Adrenal gland (tissue), 5 donors: Measurements from ENCODE around the gene DDX6.

Experiments
- POLR2A ChIP-seq, 2 donors: fragments of 450-650 bp; IDR thresholded peaks; one replicate each; pipeline ENCODE4 v1.6.1; 2017; ENCODE audit warnings: antibody characterized with exemption in 2 of 2, mild to moderate bottlenecking in 2 of 2, moderate library complexity in 1 of 2
- TF ChIP-seq, protein P1 (sequence below), 6 experiments: fragments of 450-650 bp in 4 of 6; fragments of 200-600 bp in 2 of 6; sonication (generic) in 1 of 6; IDR thresholded peaks; 1 replicate in 5 of 6; 2 replicates in 1 of 6; pipeline versions ENCODE4 v1.5.1 to v1.8.0; 2016 to 2021; ENCODE audit warnings: antibody characterized with exemption in 6 of 6, mild to moderate bottlenecking in 2 of 6, moderate library complexity in 1 of 6
- donor health status: DM: no; HTN: no; CAD: no.

DNA sequence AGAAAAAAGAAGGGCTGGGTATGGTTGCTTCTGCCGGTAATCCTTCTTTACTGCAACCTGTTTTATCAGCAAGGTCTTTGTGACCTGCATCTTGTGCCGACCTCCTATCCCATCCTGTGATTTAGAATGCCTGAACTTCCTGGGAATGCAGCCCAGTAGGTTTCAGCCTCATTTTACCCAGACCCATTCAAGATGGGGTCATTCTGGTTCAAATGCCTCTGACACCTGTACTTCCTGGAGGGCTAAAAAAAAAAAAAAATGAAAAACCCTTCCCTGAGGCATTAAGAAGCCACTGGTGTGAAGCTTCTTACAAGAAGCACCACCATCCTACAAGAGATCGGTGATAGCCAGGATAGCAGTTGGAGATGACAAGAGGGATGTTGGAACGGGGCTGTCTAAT, 56.9 kb downstream of the DDX6 start:
- TF ChIP-seq, protein P1, sequence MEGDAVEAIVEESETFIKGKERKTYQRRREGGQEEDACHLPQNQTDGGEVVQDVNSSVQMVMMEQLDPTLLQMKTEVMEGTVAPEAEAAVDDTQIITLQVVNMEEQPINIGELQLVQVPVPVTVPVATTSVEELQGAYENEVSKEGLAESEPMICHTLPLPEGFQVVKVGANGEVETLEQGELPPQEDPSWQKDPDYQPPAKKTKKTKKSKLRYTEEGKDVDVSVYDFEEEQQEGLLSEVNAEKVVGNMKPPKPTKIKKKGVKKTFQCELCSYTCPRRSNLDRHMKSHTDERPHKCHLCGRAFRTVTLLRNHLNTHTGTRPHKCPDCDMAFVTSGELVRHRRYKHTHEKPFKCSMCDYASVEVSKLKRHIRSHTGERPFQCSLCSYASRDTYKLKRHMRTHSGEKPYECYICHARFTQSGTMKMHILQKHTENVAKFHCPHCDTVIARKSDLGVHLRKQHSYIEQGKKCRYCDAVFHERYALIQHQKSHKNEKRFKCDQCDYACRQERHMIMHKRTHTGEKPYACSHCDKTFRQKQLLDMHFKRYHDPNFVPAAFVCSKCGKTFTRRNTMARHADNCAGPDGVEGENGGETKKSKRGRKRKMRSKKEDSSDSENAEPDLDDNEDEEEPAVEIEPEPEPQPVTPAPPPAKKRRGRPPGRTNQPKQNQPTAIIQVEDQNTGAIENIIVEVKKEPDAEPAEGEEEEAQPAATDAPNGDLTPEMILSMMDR (IDR thresholded peaks at IDR 0.05), result no peak
- TF ChIP-seq POLR2A (IDR thresholded peaks at IDR 0.05), result no peak
